HG02763 (cell line): ENCODE measurements around the gene SUPT4H1.

Source experiments
- ATAC-seq: cut with Tn5 transposase; IDR thresholded peaks from one replicate; pipeline ENCODE4 v1.9.1; 2021; ENCODE audit warnings: mild to moderate bottlenecking, moderate library complexity; ENCODE audit not compliant: unreplicated experiment

The SUPT4H1 gene

GRCh38 chr17:58331815-58332777 is 19.9 kb downstream of the SUPT4H1 start:
- no peak for ATAC-seq

DNA sequence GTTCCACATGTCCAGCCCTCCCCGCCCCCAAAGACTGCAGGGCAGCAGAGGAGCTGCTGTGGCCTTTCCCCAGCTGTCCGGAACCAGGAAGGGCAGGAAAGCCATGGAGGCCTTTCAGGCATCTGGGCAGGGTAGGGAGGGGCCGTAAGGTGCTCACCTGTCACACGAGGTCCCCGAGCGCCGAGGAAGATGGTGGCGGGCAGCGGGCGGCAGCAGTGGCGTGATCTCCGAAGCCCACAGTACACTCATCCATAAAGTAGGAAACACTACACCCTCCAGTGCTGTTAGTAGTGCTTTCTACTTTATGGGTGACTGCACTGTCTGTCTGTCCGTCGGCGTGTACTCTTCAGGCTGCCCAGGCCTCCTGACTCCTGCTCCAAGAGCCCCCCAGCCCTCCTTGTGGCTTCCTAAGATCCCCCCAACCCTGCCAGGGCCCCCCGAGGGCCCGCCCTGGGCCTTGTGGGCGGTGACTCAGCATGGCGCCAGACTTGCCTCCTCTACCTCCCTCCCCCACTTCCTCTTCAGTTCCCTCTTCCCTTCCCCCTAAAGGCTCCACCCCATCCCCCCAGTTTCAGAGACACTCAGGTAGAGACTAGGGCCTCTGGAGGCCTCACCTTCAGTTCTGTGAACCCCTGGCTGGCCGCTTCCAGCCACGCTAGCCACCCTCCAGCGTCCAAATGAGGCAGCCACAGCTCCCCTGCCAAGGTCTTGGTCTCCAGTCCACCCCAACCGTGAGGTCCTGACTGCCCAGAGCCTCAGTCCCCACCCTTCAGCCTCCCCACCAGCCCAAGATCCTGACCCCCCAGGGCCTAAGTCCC is 20.8 kb downstream of the SUPT4H1 start:
- no peak for ATAC-seq

GRCh38 chr17:58330538-58330996 is 21.4 kb downstream of the SUPT4H1 start:
- no peak for ATAC-seq

DNA sequence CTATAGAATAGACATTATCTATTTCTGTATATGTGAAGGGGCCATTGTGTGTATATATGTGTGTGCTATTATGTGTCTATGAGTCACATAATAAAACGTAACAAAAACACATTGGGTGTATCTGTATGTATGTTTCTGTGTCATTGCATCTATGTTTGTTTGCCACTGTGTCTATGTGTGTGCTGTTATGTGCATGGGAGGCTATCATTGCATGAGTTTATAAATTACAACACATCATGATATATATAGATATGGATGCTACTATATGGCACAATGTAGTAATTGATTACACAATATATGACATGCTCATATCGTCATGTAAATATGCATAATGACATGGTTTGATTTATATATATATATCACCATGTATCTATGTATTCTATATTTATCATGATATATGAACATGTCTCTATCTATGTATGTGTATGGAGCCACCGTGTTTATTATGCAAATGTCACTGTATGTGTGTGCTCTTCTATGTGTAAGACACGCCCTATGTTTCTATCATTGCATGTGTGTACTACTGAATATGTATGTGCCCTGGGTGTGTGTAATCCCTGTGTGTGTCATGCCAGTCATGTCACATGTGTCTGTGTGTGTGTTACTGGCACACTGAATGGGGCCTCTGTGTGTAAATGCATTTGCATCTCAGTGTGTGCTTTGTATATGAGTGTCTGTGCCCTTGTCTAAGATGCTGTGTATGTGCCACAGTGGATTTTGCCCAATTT is 22.0 kb downstream of the SUPT4H1 start:
- peak; percentile 8 for ATAC-seq

DNA sequence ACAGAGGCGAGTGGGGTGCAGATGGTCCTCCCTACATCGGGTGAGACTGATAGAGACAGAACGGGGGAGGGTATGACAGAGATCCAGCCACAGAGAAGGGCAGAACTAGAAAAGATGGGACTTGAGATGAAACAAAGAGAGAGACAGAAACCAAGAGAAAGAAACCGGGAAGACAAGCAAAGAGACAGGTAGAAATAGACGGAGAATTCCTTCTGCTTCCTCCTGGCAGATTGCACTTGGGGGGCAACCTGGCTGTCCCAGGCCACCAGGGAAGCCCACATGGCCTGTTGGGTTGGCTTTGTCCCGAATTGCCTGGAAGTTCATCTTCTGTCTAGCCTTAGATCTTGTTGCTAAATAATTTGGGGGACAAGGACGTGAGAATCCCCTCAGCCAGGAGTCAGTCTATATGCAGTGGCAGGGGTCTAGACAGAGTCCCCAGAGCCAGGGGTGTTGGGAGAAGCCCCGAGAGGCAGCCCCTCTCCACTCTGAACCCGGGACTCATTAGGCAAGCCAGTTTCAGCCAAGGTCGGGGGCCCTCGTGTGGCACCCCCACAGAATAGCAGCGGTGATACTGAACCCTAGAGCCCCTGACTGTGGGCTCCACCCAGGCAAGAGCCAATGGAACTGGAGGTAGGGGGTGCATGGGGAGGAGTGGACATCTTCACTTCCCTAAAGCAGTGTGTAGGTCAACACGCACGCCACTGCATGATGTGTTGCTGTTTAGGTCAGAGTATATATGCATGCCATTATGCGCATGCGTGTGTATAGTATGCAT is 22.8 kb downstream of the SUPT4H1 start:
- peak; percentile 32 for ATAC-seq

DNA sequence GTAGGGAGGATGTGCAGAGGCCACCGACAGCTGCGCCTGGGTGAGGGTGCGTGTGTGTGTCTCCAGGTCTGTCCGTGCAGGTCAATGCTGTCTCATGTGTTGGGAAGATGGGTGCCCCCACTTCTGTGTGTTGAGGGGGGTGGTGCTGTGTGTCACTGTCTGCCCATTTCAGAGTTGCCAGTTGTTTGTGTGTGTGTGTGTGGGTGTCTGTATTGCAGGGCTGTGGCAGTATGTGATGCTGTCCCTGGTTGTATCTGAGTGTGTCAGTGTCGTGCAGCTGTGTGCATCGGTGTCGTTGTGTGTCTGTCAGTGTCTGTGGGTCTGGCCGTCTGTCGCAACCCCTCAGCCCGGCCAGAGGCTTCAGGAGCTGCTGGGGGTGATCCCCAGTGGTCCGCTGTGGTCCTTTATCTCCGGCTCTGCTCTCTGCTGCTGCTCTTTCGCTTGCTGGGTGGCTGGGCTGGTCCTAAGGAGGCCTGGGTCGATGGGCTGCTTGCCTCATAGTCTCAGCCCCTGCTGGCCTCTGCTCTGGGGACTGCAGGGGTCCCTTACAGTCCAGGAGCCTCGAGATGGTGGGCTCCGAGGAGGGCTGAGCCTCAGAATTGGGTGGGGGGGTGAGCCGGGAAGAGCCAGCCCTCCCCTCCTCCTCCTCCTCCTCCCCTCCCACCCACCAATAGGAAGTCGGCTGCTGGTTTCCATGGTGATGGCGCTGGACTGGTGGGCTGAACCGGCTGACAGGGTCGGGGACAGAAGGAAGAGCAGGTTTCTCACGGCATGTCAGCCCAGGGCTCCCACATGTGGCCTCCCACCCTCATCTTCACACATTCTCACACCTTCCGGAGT is 23.6 kb downstream of the SUPT4H1 start, which contains the start of gene TSPOAP1:
Gene TSPOAP1 (minus strand): TSS at position 601 of the 840 bp plus-strand sequence. CDS start 875 bp downstream, outside the sequence.
- peak; percentile 14 for ATAC-seq

- no peak for ATAC-seq
These were observed 24.4 kb downstream of the SUPT4H1 start for GRCh38 chr17:58327363-58328194.

GRCh38 chr17:58326609-58327362 is 25.2 kb downstream of the SUPT4H1 start:
- ATAC-seq = no peak

- ATAC-seq = no peak
These were observed 26.0 kb downstream of the SUPT4H1 start for GRCh38 chr17:58325976-58326468.

DNA sequence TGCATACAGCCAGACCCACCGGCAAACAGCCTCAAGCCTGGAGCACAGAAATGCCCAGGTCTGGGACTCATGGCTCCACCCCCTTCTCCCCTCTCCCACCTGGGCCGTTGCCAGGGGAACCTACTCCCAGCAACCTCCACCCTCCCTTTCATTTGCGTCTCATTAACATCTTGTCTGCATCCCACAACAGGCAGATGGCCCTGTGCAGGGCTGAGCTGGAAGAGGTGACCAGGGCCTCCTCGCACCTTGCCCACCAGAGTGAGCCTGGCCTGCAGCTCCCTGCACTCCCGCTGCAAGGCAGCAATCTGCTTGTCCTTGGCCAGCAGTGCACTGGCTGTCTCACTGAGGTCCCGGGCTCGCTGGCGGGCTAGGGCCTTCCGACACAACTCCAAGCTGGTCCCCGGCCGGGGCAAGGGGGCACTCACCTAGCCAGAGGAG is 26.7 kb downstream of the SUPT4H1 start:
- ATAC-seq = no peak

- no peak for ATAC-seq
These were observed 27.4 kb downstream of the SUPT4H1 start for GRCh38 chr17:58324409-58325288.

DNA sequence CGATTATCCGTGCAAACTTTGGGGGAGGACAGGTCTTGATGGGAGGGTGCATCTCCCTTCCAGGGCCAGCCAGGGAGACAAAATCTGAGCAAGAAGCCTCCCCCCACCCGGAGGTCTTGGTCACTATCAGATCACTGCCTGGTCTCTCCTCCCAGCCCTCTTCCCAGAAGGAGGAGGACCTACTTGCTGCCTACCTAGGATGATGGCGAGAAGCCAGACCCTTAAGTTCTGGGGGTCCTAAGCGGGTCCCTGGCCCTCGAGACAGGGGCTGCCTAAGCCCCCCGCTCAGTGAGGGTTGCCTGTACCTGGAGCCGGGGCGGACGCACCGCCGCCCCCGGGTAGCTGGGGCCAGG is 28.0 kb downstream of the SUPT4H1 start:
- no peak for ATAC-seq

DNA sequence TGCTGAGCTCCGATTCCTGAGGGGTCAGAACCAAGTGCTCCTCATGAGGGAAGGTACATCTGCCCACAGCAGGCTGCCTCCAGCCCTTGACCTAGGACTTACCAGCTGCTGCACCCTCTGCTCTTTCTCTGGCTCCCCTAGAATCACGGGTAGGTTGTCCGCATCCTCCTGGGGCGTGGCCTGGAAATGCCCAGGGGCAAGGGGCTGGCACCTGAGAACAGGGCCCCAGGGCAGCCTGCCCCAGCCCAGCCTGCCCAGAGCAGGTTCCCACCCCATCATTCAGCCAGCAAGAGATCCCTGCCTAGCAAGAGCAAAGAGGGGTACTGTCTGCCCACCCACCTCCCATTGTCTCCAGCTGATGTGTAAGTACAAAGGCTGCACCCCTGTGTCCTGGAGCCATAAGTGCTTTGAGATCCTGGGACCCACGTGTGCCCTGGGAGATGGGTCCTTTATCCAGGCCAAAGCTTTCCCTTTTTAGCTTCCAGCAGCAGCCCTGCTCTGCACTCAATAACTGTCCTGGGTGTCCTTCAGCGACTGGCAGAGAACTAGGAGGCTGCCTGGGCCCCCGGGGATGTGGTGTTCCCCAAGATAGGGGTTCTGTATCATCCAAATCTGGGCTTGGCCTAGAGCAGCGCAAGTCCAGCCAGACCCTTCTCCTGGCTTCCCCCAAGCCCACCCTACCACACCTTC is 28.5 kb downstream of the SUPT4H1 start:
- no peak for ATAC-seq

- no peak for ATAC-seq
These were observed 29.3 kb downstream of the SUPT4H1 start for GRCh38 chr17:58322581-58323185.
